Transverse colon (tissue), 4 donors: Measurements from ENCODE around the gene AOPEP. TPM values are rescaled to one million over a fixed set of nuclear protein-coding genes. Genes with fewer than 3 reads are reported as not detected.
A peak's percentile ranks its signal among the peaks of the same experiment; 100 is the strongest.

Source experiments
- DNase-seq: peaks from one replicate; pipeline ENCODE4 v3.0.0-alpha.2; 2019
- H3K27ac ChIP-seq, 4 donors: fragments of 200-600 bp; sonication (generic); 2 replicates each; pipeline ENCODE4 v1.5.1; 2016 to 2018; ENCODE audit warnings: inconsistent platforms in 4 of 4
- H3K27me3 ChIP-seq: fragments of 200-600 bp; sonication (generic); 2 replicates; pipeline ENCODE4 v1.5.1; 2017; ENCODE audit warnings: inconsistent platforms
- H3K36me3 ChIP-seq, 4 donors: fragments of 200-600 bp; sonication (generic); 2 replicates each; pipeline ENCODE4 v1.5.1; 2017 to 2019; ENCODE audit warnings: inconsistent platforms in 4 of 4
- H3K4me1 ChIP-seq, 4 donors: fragments of 200-600 bp; sonication (generic); 2 replicates each; pipeline ENCODE4 v1.5.1; 2017 to 2020; ENCODE audit warnings: inconsistent platforms in 4 of 4
- H3K4me3 ChIP-seq, 4 donors: fragments of 200-600 bp; sonication (generic); 1 replicate in 1 of 4; 2 replicates in 3 of 4; pipeline versions ENCODE4 v1.5.1 to v1.6.1; 2017 to 2019; ENCODE audit warnings: inconsistent platforms in 4 of 4
- H3K9me3 ChIP-seq, 2 donors: fragments of 200-600 bp; sonication (generic); 2 replicates each; pipeline ENCODE4 v1.5.1; 2017 to 2019; ENCODE audit warnings: inconsistent platforms in 2 of 2
- EP300 ChIP-seq: sonication (generic); formaldehyde crosslinking; IDR thresholded peaks from one replicate; pipeline ENCODE4 v1.6.1; 2017; ENCODE audit warnings: antibody characterized with exemption, low read depth
- POLR2A ChIP-seq: fragments of 450-650 bp; IDR thresholded peaks from one replicate; pipeline ENCODE4 v1.6.1; 2016; ENCODE audit warnings: antibody characterized with exemption, mild to moderate bottlenecking, moderate library complexity
- POLR2AphosphoS5 ChIP-seq, 3 donors: sonication (generic); formaldehyde crosslinking; IDR thresholded peaks; one replicate each; pipeline ENCODE4 v1.6.1; 2016; ENCODE audit warnings: antibody characterized with exemption in 3 of 3
- WGBS, 2 donors: methylation state at CpG; one replicate each; pipeline ENCODE4 v1.1.5; 2018; ENCODE audit warnings: low coverage in 1 of 2; 5-methylcytosine and 5-hydroxymethylcytosine counted together
- in situ Hi-C, 4 donors: fragments of 200-750 bp; cut with MboI; loops; one replicate each; pipeline versions ENCODE4 v1.15.0 to v1.15.1; 2017; ENCODE audit warnings: low sequenced_read_pairs in 3 of 4, low pct_ligation_motif_present in 1 of 4, low pct_unique_long_range_greater_than_20kb in 1 of 4
- intact Hi-C: fragments of 100-400 bp; cut with DNase I; formaldehyde crosslinking; loops from one replicate; pipeline ENCODE4 v1.15.1; 2023; ENCODE audit warnings: low total_unique reads
- total RNA-seq, 4 donors: library from RNA; depleted of rRNA; stranded (reverse); fragments of >200 nt; gene quantifications; one replicate each; pipeline ENCODE4 v1.1.0, GENCODE V29; 2016
- TF ChIP-seq, protein P1 (sequence below), 5 experiments: fragments of 200-600 bp in 3 of 5; fragments of 450-650 bp in 2 of 5; sonication (generic) in 3 of 5; IDR thresholded peaks; 1 replicate in 2 of 5; 2 replicates in 3 of 5; pipeline ENCODE4 v1.5.1; 2016 to 2017; ENCODE audit warnings: antibody characterized with exemption in 5 of 5, inconsistent platforms in 3 of 5, mild to moderate bottlenecking in 2 of 5, moderate library complexity in 1 of 5

Gene AOPEP
- total RNA-seq, 4 donors from 2014 or later = 53.0 to 129 (median 92.7) TPM

- H3K4me1 ChIP-seq = peaks cover 0 to 19% (median 13%) of the 10 kb centered on the region in 4 donors
- TF ChIP-seq EP300 = no peak
- TF ChIP-seq POLR2AphosphoS5 (IDR thresholded peaks at IDR 0.05) = no peak
- no peak for TF ChIP-seq POLR2A
- TF ChIP-seq, protein P1, sequence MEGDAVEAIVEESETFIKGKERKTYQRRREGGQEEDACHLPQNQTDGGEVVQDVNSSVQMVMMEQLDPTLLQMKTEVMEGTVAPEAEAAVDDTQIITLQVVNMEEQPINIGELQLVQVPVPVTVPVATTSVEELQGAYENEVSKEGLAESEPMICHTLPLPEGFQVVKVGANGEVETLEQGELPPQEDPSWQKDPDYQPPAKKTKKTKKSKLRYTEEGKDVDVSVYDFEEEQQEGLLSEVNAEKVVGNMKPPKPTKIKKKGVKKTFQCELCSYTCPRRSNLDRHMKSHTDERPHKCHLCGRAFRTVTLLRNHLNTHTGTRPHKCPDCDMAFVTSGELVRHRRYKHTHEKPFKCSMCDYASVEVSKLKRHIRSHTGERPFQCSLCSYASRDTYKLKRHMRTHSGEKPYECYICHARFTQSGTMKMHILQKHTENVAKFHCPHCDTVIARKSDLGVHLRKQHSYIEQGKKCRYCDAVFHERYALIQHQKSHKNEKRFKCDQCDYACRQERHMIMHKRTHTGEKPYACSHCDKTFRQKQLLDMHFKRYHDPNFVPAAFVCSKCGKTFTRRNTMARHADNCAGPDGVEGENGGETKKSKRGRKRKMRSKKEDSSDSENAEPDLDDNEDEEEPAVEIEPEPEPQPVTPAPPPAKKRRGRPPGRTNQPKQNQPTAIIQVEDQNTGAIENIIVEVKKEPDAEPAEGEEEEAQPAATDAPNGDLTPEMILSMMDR (IDR thresholded peaks at IDR 0.05) = no peak
- WGBS, 2 donors = 91 to 97% methylated on average over 6 of the region's 6 CpGs
- no peaks in the 10 kb centered on the region for H3K36me3 ChIP-seq
- H3K27me3 ChIP-seq = no peaks in the 10 kb centered on the region
- no peak overlapping the region for H3K27ac ChIP-seq
- in situ Hi-C loops = no loop called here
- no peak for DNase-seq
- H3K9me3 ChIP-seq = no peaks in the 10 kb centered on the region
- intact Hi-C loops = no loop called here
- no peak overlapping the region for H3K4me3 ChIP-seq
Measured at GRCh38 chr9:94906181-94906580, 179.7 kb downstream of the AOPEP start.

- no peak for TF ChIP-seq POLR2AphosphoS5 (IDR thresholded peaks at IDR 0.05)
- no peak for TF ChIP-seq EP300
- no peak for TF ChIP-seq POLR2A
- TF ChIP-seq, protein P1 (IDR thresholded peaks at IDR 0.05) = no peak
- intact Hi-C loops (no loop called here), in situ Hi-C loops (no loop called here)
- Histone ChIP-seq H3K9me3 (no peaks in the 10 kb centered on the region), H3K36me3 (no peaks in the 10 kb centered on the region), H3K27ac (no peak overlapping the region), H3K4me1 (peaks cover 0 to 19% (median 9%) of the 10 kb centered on the region in 4 donors), H3K4me3 (no peak overlapping the region), H3K27me3 (no peaks in the 10 kb centered on the region)
- DNase-seq = no peak
- 75 to 96% methylated on average over 2 to 3 of the region's 3 CpGs for WGBS, 2 donors
Measured at GRCh38 chr9:94906713-94907112, 180.2 kb downstream of the AOPEP start.

GRCh38 chr9:94907264-94907936 is 180.9 kb downstream of the AOPEP start:
- Histone ChIP-seq H3K4me3 (no peak overlapping the region), H3K27me3 (no peaks in the 10 kb centered on the region), H3K4me1 (peaks cover 0 to 19% (median 6%) of the 10 kb centered on the region in 4 donors), H3K9me3 (no peaks in the 10 kb centered on the region), H3K27ac (peak overlapping the region; percentile 43 to 58 (median 48)), H3K36me3 (no peaks in the 10 kb centered on the region)
- intact Hi-C loops (no loop called here), in situ Hi-C loops (no loop called here)
- no peak for TF ChIP-seq POLR2AphosphoS5 (IDR thresholded peaks at IDR 0.05)
- no peak for TF ChIP-seq POLR2A
- TF ChIP-seq EP300 = no peak
- TF ChIP-seq, protein P1 (IDR thresholded peaks at IDR 0.05) = no peak
- no peak for DNase-seq
- WGBS, 2 donors = 66 to 79% methylated on average over 5 to 8 of the region's 8 CpGs

DNA sequence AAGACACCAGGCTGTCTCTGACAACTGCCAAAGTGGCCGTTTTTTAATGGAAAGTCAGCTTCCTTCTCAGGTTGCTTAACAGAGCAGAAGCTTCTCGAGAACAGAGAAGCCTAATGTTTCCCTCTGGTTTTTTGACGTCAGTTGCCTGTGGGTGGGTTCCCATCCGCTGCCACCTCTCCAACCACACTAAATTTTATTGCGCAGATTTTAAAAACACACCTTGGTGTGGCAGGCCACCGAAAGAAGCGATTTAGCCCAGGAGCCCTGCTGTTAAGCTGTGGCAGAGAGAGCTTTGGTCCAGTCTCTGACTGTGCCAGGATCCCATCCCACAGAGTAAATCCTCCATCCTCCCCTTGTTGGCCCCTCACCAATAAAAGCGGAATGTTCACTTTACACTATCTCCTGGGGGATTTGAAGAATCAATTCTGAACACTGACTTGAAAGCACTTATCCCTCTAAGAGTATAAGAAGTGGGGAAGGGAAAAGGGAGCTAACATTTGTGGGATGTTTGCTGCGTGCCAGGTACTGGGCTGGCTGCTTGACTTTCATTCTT is 181.6 kb downstream of the AOPEP start:
- no peaks in the 10 kb centered on the region for H3K36me3 ChIP-seq
- H3K9me3 ChIP-seq = no peaks in the 10 kb centered on the region
- DNase-seq = no peak
- TF ChIP-seq EP300 = no peak
- in situ Hi-C loops (no loop called here), intact Hi-C loops (no loop called here)
- WGBS, 2 donors = 67 to 70% methylated on average over 7 to 9 of the region's 9 CpGs
- peaks cover 0 to 19% (median 7%) of the 10 kb centered on the region in 4 donors for H3K4me1 ChIP-seq
- H3K27me3 ChIP-seq = no peaks in the 10 kb centered on the region
- H3K4me3 ChIP-seq = no peak overlapping the region
- H3K27ac ChIP-seq = peak overlapping the region; percentile 43 to 58 (median 48)
